ENCODE measurements around the gene CCNQ.

CCNQ gene

DNA sequence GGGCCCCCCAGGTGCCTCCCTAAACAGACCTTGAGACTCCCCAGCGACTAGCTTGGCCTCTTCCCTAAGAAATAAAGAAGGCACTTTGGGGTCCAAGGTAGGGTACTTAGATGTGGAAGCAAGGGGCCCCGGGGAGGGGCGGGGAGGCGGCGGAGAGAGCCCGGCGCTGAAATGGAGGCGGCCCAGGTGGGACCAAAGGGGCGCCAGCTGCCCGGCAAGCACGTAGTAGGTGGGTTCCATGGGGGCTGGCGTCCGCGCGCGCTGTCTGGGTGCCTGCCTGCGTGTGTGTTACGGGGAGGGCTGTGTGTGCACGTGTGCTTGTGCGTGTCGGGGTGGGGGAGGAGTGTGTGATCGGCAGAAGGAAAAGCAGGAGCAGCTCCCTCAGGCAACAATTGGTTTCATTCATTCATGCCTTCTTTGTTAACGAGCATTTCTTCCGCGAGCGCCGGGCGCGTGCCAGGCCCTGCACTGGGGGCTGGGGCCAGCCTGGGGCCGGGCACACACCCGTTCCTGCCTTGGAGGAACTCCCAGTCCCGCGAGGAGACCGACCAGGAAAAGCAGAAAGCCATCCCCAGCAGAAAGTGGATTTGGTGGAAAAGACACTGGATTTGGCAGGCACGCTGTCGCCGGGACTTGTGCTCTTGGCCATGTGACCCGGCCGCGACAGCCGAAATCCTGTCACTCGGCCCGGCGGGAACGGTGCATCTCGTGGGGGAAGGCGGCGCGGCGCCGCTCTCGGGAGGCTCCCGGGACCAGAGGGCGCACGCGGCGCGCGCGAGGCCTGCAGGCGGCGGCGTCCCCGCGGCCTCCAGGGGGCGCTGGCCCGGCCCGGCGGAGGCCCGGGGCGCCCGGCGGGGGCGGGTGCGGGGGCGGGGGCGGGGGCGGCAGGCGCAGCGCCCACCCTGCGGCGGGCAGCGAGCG, 44.8 kb upstream of the CCNQ start:
- Histone ChIP-seq H3K27me3 (replicated peaks; ENCODE audit: insufficient read depth, low read length) (peaks cover 76% of the 10 kb centered on the region), H3K27ac (ENCODE audit: low read length) (no peak overlapping the region), H3K9me2 (replicated peaks; ENCODE audit: insufficient read depth, low read length) (no peaks in the 10 kb centered on the region), H3K9ac (ENCODE audit: low read length) (no peak overlapping the region), H3K9me3 (replicated peaks; ENCODE audit: insufficient read depth, low read length) (no peaks in the 10 kb centered on the region), H3K4me2 (ENCODE audit: low read depth, low read length) (no peak overlapping the region), H2AFZ (ENCODE audit: low read length) (no peak overlapping the region), H3K79me2 (ENCODE audit: low read length) (no peaks in the 10 kb centered on the region), H3K36me3 (replicated peaks; ENCODE audit: insufficient read depth, low read length) (no peaks in the 10 kb centered on the region), H3K4me1 (ENCODE audit: low read length) (no peaks in the 10 kb centered on the region), H3K4me3 (ENCODE audit: low read length) (no peak overlapping the region), H4K20me1 (ENCODE audit: insufficient read depth, low read length) (no peaks in the 10 kb centered on the region), H3F3A (ENCODE audit: insufficient read depth, low read length) (no peaks in the 10 kb centered on the region)
- TF ChIP-seq, protein P1, sequence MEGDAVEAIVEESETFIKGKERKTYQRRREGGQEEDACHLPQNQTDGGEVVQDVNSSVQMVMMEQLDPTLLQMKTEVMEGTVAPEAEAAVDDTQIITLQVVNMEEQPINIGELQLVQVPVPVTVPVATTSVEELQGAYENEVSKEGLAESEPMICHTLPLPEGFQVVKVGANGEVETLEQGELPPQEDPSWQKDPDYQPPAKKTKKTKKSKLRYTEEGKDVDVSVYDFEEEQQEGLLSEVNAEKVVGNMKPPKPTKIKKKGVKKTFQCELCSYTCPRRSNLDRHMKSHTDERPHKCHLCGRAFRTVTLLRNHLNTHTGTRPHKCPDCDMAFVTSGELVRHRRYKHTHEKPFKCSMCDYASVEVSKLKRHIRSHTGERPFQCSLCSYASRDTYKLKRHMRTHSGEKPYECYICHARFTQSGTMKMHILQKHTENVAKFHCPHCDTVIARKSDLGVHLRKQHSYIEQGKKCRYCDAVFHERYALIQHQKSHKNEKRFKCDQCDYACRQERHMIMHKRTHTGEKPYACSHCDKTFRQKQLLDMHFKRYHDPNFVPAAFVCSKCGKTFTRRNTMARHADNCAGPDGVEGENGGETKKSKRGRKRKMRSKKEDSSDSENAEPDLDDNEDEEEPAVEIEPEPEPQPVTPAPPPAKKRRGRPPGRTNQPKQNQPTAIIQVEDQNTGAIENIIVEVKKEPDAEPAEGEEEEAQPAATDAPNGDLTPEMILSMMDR (IDR thresholded peaks at IDR 0.05; ENCODE audit: low read length) = no peak
- TF ChIP-seq EZH2phosphoT487 (IDR thresholded peaks at IDR 0.05; ENCODE audit: low read length) (no peak), EZH2 (optimal IDR thresholded peaks at IDR 0.05; ENCODE audit: low read depth, low read length) (no peak)
- DNase-seq = no peak

GRCh38 chrX:153642655-153643430, 43.9 kb upstream of the CCNQ start:
- Histone ChIP-seq H3K27ac (ENCODE audit: low read length) (no peak overlapping the region), H3K4me1 (ENCODE audit: low read length) (no peaks in the 10 kb centered on the region), H3K4me3 (ENCODE audit: low read length) (no peak overlapping the region), H4K20me1 (ENCODE audit: insufficient read depth, low read length) (no peaks in the 10 kb centered on the region), H3K79me2 (ENCODE audit: low read length) (no peaks in the 10 kb centered on the region), H3K36me3 (replicated peaks; ENCODE audit: insufficient read depth, low read length) (no peaks in the 10 kb centered on the region), H3K27me3 (replicated peaks; ENCODE audit: insufficient read depth, low read length) (peaks cover 75% of the 10 kb centered on the region), H3F3A (ENCODE audit: insufficient read depth, low read length) (no peaks in the 10 kb centered on the region), H2AFZ (ENCODE audit: low read length) (no peak overlapping the region), H3K9ac (ENCODE audit: low read length) (no peak overlapping the region), H3K9me2 (replicated peaks; ENCODE audit: insufficient read depth, low read length) (no peaks in the 10 kb centered on the region), H3K4me2 (ENCODE audit: low read depth, low read length) (no peak overlapping the region), H3K9me3 (replicated peaks; ENCODE audit: insufficient read depth, low read length) (no peaks in the 10 kb centered on the region)
- no peak for TF ChIP-seq EZH2phosphoT487 (IDR thresholded peaks at IDR 0.05; ENCODE audit: low read length)
- no peak for TF ChIP-seq EZH2 (optimal IDR thresholded peaks at IDR 0.05; ENCODE audit: low read depth, low read length)
- TF ChIP-seq, protein P1 (IDR thresholded peaks at IDR 0.05; ENCODE audit: low read length) = no peak
- DNase-seq = no peak

- Histone ChIP-seq H4K20me1 (ENCODE audit: insufficient read depth, low read length) (no peaks in the 10 kb centered on the region), H3K27me3 (replicated peaks; ENCODE audit: insufficient read depth, low read length) (peaks cover 75% of the 10 kb centered on the region), H3K79me2 (ENCODE audit: low read length) (no peaks in the 10 kb centered on the region), H3F3A (ENCODE audit: insufficient read depth, low read length) (no peaks in the 10 kb centered on the region), H3K9me2 (replicated peaks; ENCODE audit: insufficient read depth, low read length) (no peaks in the 10 kb centered on the region), H3K4me2 (ENCODE audit: low read depth, low read length) (no peak overlapping the region), H3K36me3 (replicated peaks; ENCODE audit: insufficient read depth, low read length) (no peaks in the 10 kb centered on the region), H3K27ac (ENCODE audit: low read length) (no peak overlapping the region), H3K4me3 (ENCODE audit: low read length) (no peak overlapping the region), H2AFZ (ENCODE audit: low read length) (no peak overlapping the region), H3K9me3 (replicated peaks; ENCODE audit: insufficient read depth, low read length) (no peaks in the 10 kb centered on the region), H3K4me1 (ENCODE audit: low read length) (no peaks in the 10 kb centered on the region), H3K9ac (ENCODE audit: low read length) (no peak overlapping the region)
- no peak for DNase-seq
- TF ChIP-seq EZH2 (optimal IDR thresholded peaks at IDR 0.05; ENCODE audit: low read depth, low read length) (no peak), EZH2phosphoT487 (IDR thresholded peaks at IDR 0.05; ENCODE audit: low read length) (no peak)
- TF ChIP-seq, protein P1 (IDR thresholded peaks at IDR 0.05; ENCODE audit: low read length) = no peak
Observed at GRCh38 chrX:153642051-153642654, 43.2 kb upstream of the CCNQ start.

All from MM.1S (cell line).